Lower leg skin (tissue), 4 donors: ENCODE measurements around the gene GPR17. TPM values are rescaled to one million over a fixed set of nuclear protein-coding genes. Genes with fewer than 3 reads are reported as not detected.

Experiments used
- DNase-seq, 2 donors: peaks; one replicate each; pipeline ENCODE4 v3.0.0-alpha.2; 2019; ENCODE audit warnings: low spot score in 2 of 2
- H3K4me3 ChIP-seq: fragments of 200-600 bp; sonication (generic); 2 replicates; pipeline ENCODE4 v1.5.1; 2017; ENCODE audit warnings: mild to moderate bottlenecking, low read depth; ENCODE audit not compliant: poor library complexity, severe bottlenecking
- POLR2A ChIP-seq, 2 donors: fragments of 450-650 bp; IDR thresholded peaks; one replicate each; pipeline ENCODE4 v1.6.1; 2016 to 2017; ENCODE audit warnings: antibody characterized with exemption in 2 of 2, mild to moderate bottlenecking in 1 of 2, moderate library complexity in 1 of 2
- WGBS, 2 donors: methylation state at CpG; one replicate each; pipeline ENCODE4 v1.1.5; 2018; 5-methylcytosine and 5-hydroxymethylcytosine counted together
- intact Hi-C: fragments of 100-400 bp; cut with DNase I; formaldehyde crosslinking; loops from one replicate; pipeline ENCODE4 v1.15.0; 2023; ENCODE audit warnings: low total_unique reads
- total RNA-seq, 4 donors: library from RNA; depleted of rRNA; stranded (reverse); fragments of >200 nt; gene quantifications; one replicate each; pipeline ENCODE4 v1.1.0, GENCODE V29; 2016
- TF ChIP-seq, protein P1 (sequence below), 3 donors: fragments of 450-650 bp; IDR thresholded peaks; one replicate each; pipeline ENCODE4 v1.5.1; 2016; ENCODE audit warnings: antibody characterized with exemption in 3 of 3, mild to moderate bottlenecking in 3 of 3, moderate library complexity in 2 of 3

Gene GPR17
- total RNA-seq, 4 donors from 2014 or later: 0.88 TPM; not detected in 3

DNA sequence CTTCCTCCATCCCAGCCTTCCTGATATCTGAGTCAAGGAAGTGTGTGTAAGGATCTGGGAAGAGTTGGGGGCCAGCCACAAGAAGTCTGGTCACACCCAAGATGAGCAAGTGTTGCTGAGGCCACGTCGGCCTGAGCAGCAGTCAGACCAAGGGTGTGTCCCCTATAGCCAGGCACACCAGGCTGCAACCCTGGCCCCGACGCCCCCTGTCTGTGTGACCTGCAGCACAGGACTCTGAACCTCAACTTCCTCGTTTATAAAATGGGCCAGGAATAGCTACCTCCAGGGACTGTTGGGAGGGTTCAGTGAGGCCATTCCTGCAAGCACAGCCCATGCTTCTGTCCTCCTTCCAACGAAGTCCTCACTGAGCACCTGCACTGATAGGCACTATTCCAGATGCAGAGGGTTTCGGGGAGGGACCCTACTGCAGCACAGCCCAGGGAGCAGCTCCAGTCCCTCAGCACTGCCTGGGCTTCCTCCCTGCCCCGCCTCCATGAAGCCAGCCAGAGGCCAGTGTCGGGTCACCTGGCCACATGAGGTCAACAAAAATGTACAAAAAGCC is 16.1 kb downstream of the GPR17 start:
- TF ChIP-seq, protein P1, sequence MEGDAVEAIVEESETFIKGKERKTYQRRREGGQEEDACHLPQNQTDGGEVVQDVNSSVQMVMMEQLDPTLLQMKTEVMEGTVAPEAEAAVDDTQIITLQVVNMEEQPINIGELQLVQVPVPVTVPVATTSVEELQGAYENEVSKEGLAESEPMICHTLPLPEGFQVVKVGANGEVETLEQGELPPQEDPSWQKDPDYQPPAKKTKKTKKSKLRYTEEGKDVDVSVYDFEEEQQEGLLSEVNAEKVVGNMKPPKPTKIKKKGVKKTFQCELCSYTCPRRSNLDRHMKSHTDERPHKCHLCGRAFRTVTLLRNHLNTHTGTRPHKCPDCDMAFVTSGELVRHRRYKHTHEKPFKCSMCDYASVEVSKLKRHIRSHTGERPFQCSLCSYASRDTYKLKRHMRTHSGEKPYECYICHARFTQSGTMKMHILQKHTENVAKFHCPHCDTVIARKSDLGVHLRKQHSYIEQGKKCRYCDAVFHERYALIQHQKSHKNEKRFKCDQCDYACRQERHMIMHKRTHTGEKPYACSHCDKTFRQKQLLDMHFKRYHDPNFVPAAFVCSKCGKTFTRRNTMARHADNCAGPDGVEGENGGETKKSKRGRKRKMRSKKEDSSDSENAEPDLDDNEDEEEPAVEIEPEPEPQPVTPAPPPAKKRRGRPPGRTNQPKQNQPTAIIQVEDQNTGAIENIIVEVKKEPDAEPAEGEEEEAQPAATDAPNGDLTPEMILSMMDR (IDR thresholded peaks at IDR 0.05): no peak
- no peak for TF ChIP-seq POLR2A (IDR thresholded peaks at IDR 0.05)
- 39 to 49% methylated on average over 9 of the region's 9 CpGs for WGBS, 2 donors
- no peak overlapping the region for H3K4me3 ChIP-seq
- intact Hi-C loops: no loop called here
- DNase-seq: no peak

DNA sequence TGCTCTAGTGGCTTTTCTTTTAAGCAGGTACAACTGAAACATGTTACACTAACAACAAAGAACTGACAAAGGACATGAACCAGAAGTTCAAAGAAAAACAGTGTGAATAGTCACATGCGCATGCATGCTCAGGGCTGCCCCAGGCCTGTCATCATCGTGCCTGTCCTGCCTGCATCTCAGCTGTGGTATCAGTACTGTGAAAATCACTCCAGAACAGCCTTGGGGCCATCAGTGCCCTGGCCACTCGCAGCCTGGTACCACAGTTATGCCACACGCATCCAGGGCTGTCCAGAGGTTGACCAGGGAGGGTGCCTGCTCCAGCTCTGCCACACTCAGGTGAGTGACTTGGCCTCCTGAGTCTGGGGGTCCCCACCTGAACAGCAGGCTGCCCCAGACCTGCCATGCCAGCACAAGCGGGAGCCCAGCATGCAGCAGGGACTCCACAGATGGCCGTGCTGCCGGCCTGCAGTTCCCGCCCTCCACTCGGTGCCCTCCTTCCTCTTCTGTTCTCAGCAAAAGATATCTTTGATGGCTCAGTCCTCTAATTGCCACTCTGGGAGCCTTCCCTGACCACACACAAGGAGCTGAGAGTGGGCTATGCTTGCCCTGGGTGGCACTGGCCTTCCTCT is 17.1 kb downstream of the GPR17 start:
- no peak for DNase-seq
- no peak overlapping the region for H3K4me3 ChIP-seq
- 40 to 59% methylated on average over 8 to 9 of the region's 9 CpGs for WGBS, 2 donors

DNA sequence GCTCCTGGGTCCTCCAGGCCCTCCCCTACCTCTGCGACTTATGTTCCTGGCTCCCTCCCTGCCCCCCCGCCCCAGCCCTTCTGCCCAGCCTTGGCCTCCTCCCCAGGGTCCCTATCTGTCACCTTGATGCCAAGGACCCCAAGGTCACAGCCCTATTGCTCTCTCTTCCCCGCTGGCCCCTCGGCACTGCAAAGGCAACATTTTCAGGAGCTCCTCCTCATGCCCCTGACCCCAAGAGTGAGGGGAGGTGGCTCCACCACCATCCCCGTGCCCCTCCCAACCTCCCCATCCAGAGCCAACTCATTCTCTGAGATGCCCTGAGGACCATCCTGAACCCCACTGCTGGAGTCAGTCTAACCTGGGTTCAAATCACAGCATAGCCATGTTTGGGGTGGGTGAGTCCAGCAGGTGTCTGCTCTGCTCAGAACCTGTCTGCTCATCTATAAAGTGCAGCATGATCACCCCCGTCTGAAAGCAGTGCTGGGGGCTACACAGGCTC is 17.7 kb downstream of the GPR17 start:
- whole genome bisulfite sequencing, 2 donors: 72 to 78% methylated on average over 6 of the region's 6 CpGs
- intact Hi-C loops: no loop called here
- TF ChIP-seq POLR2A (IDR thresholded peaks at IDR 0.05): no peak
- TF ChIP-seq, protein P1 (IDR thresholded peaks at IDR 0.05): no peak
- DNase-seq: peak in 1 of 2 donors; percentile 81
- H3K4me3 ChIP-seq: no peak overlapping the region

More for the DNA sequence above, 17.1 kb downstream of the GPR17 start:
- intact Hi-C loops: no loop called here
- TF ChIP-seq, protein P1 (IDR thresholded peaks at IDR 0.05): no peak
- TF ChIP-seq POLR2A (IDR thresholded peaks at IDR 0.05): no peak

DNA sequence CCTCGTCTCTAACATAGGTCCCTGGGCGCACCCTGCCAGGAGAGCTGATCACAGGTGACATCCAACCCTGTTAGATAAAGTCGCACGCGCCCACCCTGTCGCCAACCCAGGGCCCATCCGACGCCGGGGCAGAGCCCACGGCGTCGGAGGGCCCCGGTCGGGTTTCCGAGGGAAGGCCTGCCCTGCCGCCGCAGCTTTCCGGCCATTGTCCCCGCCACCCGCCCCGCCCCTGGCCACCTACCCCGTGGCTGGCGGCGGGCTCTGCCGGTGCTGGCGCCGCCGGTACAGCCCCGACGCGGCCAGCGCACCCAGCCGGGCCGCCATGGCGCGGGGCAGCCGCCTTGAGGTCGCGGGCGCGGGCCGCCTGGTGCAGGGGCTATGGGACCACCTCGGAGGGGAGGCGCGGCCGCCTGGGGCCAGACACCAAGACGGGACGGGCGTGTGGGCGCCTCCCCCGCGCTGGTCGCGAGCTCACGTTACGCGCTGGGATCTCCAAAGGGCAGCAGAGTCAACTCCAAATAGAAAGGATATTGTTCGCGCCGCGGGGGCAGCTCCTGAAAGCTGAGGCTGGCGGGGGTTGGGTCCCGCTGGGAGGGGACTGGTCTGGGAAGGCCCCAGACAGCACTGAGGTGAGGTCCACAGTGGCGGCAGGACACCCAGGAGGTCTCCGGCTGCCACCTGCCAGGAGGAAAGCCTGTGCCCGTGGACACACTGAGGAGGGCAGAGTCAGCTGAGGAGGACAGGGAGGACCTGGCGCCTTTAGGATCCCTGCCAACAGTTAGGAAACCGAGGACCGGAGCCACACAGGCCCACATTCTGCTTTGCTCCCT is 18.3 kb downstream of the GPR17 start:
- intact Hi-C loops: no loop called here
- DNase-seq: peak in 1 of 2 donors; percentile 85
- H3K4me3 ChIP-seq: no peak overlapping the region
- TF ChIP-seq, protein P1 (IDR thresholded peaks at IDR 0.05): no peak
- no peak for TF ChIP-seq POLR2A (IDR thresholded peaks at IDR 0.05)
- 28 to 37% methylated on average over 34 to 40 of the region's 69 CpGs for WGBS, 2 donors

DNA sequence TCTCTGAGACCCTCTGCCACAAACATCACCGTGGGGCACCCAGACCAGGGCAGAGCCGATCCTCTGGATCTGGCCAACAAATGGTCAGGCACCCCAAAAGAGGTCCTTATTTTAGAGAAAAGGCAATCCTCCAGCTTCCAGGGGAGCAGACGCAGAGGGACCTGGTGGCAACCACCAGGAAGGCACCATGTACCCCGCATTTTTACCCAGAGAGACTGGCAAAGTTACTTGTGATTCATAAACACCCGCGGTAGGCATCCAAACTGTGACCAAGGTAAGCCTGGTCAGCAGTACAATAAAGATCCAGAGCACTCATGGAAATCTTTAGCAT is 18.9 kb downstream of the GPR17 start:
- no peak overlapping the region for H3K4me3 ChIP-seq
- TF ChIP-seq POLR2A (IDR thresholded peaks at IDR 0.05): no peak
- TF ChIP-seq, protein P1 (IDR thresholded peaks at IDR 0.05): no peak
- intact Hi-C loops: no loop called here
- peak in 1 of 2 donors; percentile 75 for DNase-seq
- WGBS, 2 donors: 89 to 90% methylated on average over 6 of the region's 6 CpGs
